SK-N-SH treated with all-trans-retinoic acid at 6 μM for 48 hours (cell line): ENCODE data around the gene TSC2.

Experiments used
- ARNTL ChIP-seq: fragments of 450-650 bp; formaldehyde crosslinking; IDR thresholded peaks from 2 replicates; pipeline ENCODE4 v1.5.0; 2020; ENCODE audit warnings: low read depth, mild to moderate bottlenecking, moderate library complexity, borderline replicate concordance
- BACH2 ChIP-seq: fragments of 250-450 bp; sonication (Bioruptor Pico); IDR thresholded peaks from 2 replicates; pipeline ENCODE4 v1.9.0; 2021; ENCODE audit warnings: mild to moderate bottlenecking, borderline replicate concordance
- OSR1 ChIP-seq: fragments of 250-450 bp; sonication (Bioruptor Pico); IDR thresholded peaks from 2 replicates; pipeline ENCODE4 v1.8.0; 2022; ENCODE audit warnings: moderate library complexity, mild to moderate bottlenecking, inconsistent platforms
- RARB ChIP-seq: fragments of 250-450 bp; sonication (Bioruptor Pico); IDR thresholded peaks from 2 replicates; pipeline ENCODE4 v1.8.0; 2021; ENCODE audit warnings: mild to moderate bottlenecking, moderate library complexity
- ZC3H10 ChIP-seq: fragments of 250-450 bp; sonication (Bioruptor Pico); IDR thresholded peaks from 2 replicates; pipeline ENCODE4 v1.5.1; 2021; ENCODE audit warnings: mild to moderate bottlenecking, moderate library complexity
- ZNF565 ChIP-seq: fragments of 450-650 bp; formaldehyde crosslinking; conservative IDR thresholded peaks from 2 replicates; pipeline ENCODE4 v1.5.0; 2020; ENCODE audit warnings: low read depth, mild to moderate bottlenecking, moderate library complexity

- TF ChIP-seq BACH2 (CRISPR knock-in tag), result no peak
- TF ChIP-seq RARB, result no peak
- TF ChIP-seq ZC3H10 (CRISPR knock-in tag), result no peak
- TF ChIP-seq OSR1 (CRISPR knock-in tag), result no peak
- TF ChIP-seq ARNTL (CRISPR knock-in tag), result no peak
- TF ChIP-seq ZNF565 (CRISPR knock-in tag), result no peak
Measured at GRCh38 chr16:2082171-2082982, 34.6 kb downstream of the TSC2 start.
